HepG2 (cell line): ENCODE measurements around the gene ZFYVE26. TPM values are rescaled to one million over a fixed set of nuclear protein-coding genes. Genes with fewer than 3 reads are reported as not detected.

Experiments
- ATF7 ChIP-seq, 2 experiments: fragments of 450-650 bp in 1 of 2; sonication (generic) in 1 of 2; formaldehyde crosslinking in 1 of 2; IDR thresholded peaks; 2 replicates each; pipeline versions ENCODE4 v1.4.0 to v1.6.1; 2016 to 2020; ENCODE audit warnings: antibody characterized with exemption in 1 of 2, mild to moderate bottlenecking in 1 of 2, missing genetic modification reagents in 1 of 2
- CEBPG ChIP-seq: IDR thresholded peaks from 2 replicates; pipeline ENCODE4 v1.6.1; 2016
- MYPOP ChIP-seq: sonication (generic); formaldehyde crosslinking; IDR thresholded peaks from 2 replicates; pipeline ENCODE4 v1.8.1; 2023; ENCODE audit warnings: mild to moderate bottlenecking, moderate library complexity, missing genetic modification reagents
- NCOA2 ChIP-seq: sonication (generic); formaldehyde crosslinking; IDR thresholded peaks from 2 replicates; pipeline ENCODE4 v1.8.0; 2022; ENCODE audit warnings: inconsistent platforms
- NR0B2 ChIP-seq: sonication (generic); formaldehyde crosslinking; IDR thresholded peaks from 2 replicates; pipeline ENCODE4 v1.4.0; 2020; ENCODE audit warnings: mild to moderate bottlenecking, missing genetic modification reagents
- RBM39 ChIP-seq: fragments of 200-400 bp; formaldehyde crosslinking; IDR thresholded peaks from one replicate; pipeline ENCODE4 v1.6.1; 2018; ENCODE audit warnings: antibody characterized with exemption, mild to moderate bottlenecking, low read depth, low read length; ENCODE audit not compliant: poor library complexity, severe bottlenecking
- SMAD3 ChIP-seq: sonication (generic); formaldehyde crosslinking; IDR thresholded peaks from 2 replicates; pipeline ENCODE4 v1.4.0; 2020; ENCODE audit warnings: missing genetic modification reagents
- THRA ChIP-seq: sonication (generic); formaldehyde crosslinking; IDR thresholded peaks from 2 replicates; pipeline ENCODE4 v1.4.0; 2020; ENCODE audit warnings: missing genetic modification reagents, borderline replicate concordance
- ZHX2 ChIP-seq, 2 experiments: sonication (generic) in 1 of 2; formaldehyde crosslinking in 1 of 2; IDR thresholded peaks; 2 replicates each; pipeline versions ENCODE4 v1.6.1 to v1.9.0; 2014 to 2022; ENCODE audit warnings: antibody characterized with exemption in 1 of 2, borderline replicate concordance in 1 of 2, inconsistent platforms in 1 of 2, low read depth in 1 of 2, missing genetic modification reagents in 1 of 2
- ZNF646 ChIP-seq: sonication (generic); formaldehyde crosslinking; IDR thresholded peaks from 2 replicates; pipeline ENCODE4 v1.9.0; 2021; ENCODE audit warnings: mild to moderate bottlenecking, missing genetic modification reagents
- ZNF652 ChIP-seq: IDR thresholded peaks from 2 replicates; pipeline ENCODE4 v1.6.1; 2016; ENCODE audit warnings: low read depth, borderline replicate concordance
- polyA plus RNA-seq, 8 experiments: library from polyadenylated mRNA; depleted of rRNA in 3 of 8; stranded (reverse) in 7 of 8; unstranded in 1 of 8; fragments of >200 nt; fragmentation: Illumina TruSeq in 4 of 8; extraction: Trizol in 4 of 8; gene quantifications; 2 replicates each; pipeline versions ENCODE4 v1.2.1 to v1.2.3, GENCODE V29; 2011 to 2016; ENCODE audit warnings: low read depth in 4 of 8, missing spikeins in 1 of 8, mixed read lengths in 1 of 8; ENCODE audit not compliant: insufficient read depth in 1 of 8
- total RNA-seq, 5 experiments: library from RNA; depleted of rRNA; stranded (reverse); fragments of >200 nt; fragmentation: Illumina TruSeq; extraction: Trizol; gene quantifications; 2 replicates each; pipeline ENCODE4 v1.2.3, GENCODE V29; 2016; ENCODE audit warnings: low read depth in 1 of 5

The ZFYVE26 gene
- total and polyA plus RNA-seq, 2 of the 13 experiments (the other 11 are each of a cell fraction or from before 2014, with no cell fraction given): 13.6 to 16.4 TPM

GRCh38 chr14:67729072-67729885 lies 87.1 kb downstream of the ZFYVE26 start (continued):
- TF ChIP-seq MYPOP (0 out of 2 replicates have a peak, but pooled peaks have one; percentile 70), ZNF646 (CRISPR knock-in tag) (no peak), SMAD3 (CRISPR knock-in tag) (no peak), NCOA2 (CRISPR knock-in tag) (0 out of 2 replicates have a peak, but pooled peaks have one; percentile 26), ZNF652 (CRISPR knock-in tag) (no peak), ZHX2 (IDR thresholded peaks at IDR 0.05; ENCODE audit: low read depth) (no peak), ZHX2 (CRISPR knock-in tag; IDR thresholded peaks at IDR 0.05; ENCODE audit: borderline replicate concordance) (no peak; the same call in 1 of the 2 replicates), CEBPG (CRISPR knock-in tag) (peak; percentile 98), NR0B2 (CRISPR knock-in tag) (no peak), ATF7 (IDR thresholded peaks at IDR 0.05) (peak; percentile 62), ATF7 (CRISPR knock-in tag; IDR thresholded peaks at IDR 0.05) (no peak), THRA (CRISPR knock-in tag) (0 out of 2 replicates have a peak, but pooled peaks have one; percentile 31), RBM39 (no peak)
